ENCODE data around the gene FUOM. TPM values are rescaled to one million over a fixed set of nuclear protein-coding genes. Genes with fewer than 3 reads are reported as not detected.
A peak's percentile ranks its signal among the peaks of the same experiment; 100 is the strongest.

Gene FUOM
- total RNA-seq, 1 experiment from 2014 or later, result 41.8 TPM

DNA sequence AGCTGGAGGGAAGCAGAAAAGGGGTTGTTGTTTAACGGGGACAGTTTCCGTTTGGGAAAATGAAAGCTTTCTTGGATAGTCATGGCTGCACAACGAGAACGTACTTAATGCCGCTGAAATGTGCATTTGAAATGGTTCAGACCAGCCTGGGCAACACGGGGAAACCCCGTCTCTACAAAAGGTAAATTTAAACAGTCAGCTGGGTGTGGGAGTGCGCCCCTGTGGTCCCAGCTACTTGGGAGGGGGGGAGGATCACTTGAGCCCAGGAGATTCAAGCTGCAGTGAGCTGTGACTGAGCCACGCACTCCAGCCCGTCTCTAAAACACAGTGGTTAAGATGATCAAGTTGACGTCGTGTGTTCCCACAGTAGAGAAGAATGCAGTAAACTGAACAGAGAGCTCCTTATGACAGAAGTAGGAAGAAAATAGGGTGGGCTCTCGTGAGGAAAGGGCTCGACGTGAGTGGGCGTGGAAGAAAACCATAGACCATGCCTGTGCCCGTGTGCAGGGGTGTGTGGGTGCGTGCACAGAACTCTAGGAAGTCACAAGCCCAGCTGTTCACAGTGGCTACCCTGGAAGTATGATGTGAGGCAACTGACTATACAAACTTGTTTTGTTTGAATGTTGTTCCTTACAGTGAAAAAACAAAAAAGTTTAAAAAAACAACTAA is 4.1 kb upstream of the FUOM start:
- H3K9me3 ChIP-seq (ENCODE audit: control insufficient read depth, low read depth, low read length), result no peaks in the 10 kb centered on the region
- H3K4me2 ChIP-seq (ENCODE audit: insufficient read depth, insufficient read length, low read length), result no peak overlapping the region
- H4K91ac ChIP-seq (ENCODE audit: insufficient read length, low read depth, low read length), result no peak overlapping the region
- WGBS (ENCODE audit: extremely low coverage, insufficient read length, low lambda C conversion rate), result no CpG with 5 or more reads among the region's 18 CpGs
- H4K5ac ChIP-seq (ENCODE audit: insufficient read length, low read depth, low read length), result no peak overlapping the region
- H3K18ac ChIP-seq (ENCODE audit: insufficient read length, low read depth, low read length), result no peak overlapping the region
- H2BK12ac ChIP-seq (ENCODE audit: insufficient read length, low read depth, low read length), result no peak overlapping the region
- no peak overlapping the region for H2BK20ac ChIP-seq (ENCODE audit: low read depth, low read length, poor library complexity, severe bottlenecking)
- H3K79me1 ChIP-seq (ENCODE audit: insufficient read depth, low read depth, low read length, poor library complexity, severe bottlenecking), result no peaks in the 10 kb centered on the region
- H3K27me3 Mint-ChIP-seq (ENCODE audit: low read depth), result peaks cover 24% of the 10 kb centered on the region
- no peak overlapping the region for H2AFZ ChIP-seq (ENCODE audit: low read length)
- no peak overlapping the region for H2AK5ac ChIP-seq (ENCODE audit: insufficient read length, low read length)
- no peaks in the 10 kb centered on the region for H4K20me1 ChIP-seq (ENCODE audit: control insufficient read depth, insufficient read depth, insufficient read length)
- no peaks in the 10 kb centered on the region; the same call in 1 of the 2 replicates for H3K27me3 ChIP-seq (ENCODE audit: insufficient read depth, low read length)
- H3K56ac ChIP-seq (ENCODE audit: insufficient read length, low read depth, low read length), result no peak overlapping the region
- peaks cover 0 to 2% of the 10 kb centered on the region in 2 experiments; a peak in 1 of 4 replicates for H3K4me1 Mint-ChIP-seq
- no peak overlapping the region for H3T11ph ChIP-seq (ENCODE audit: low read length)
- H3K9me3 Mint-ChIP-seq, result no peaks in the 10 kb centered on the region
- H2BK15ac ChIP-seq (ENCODE audit: low read depth, low read length), result no peak overlapping the region
- no peak overlapping the region for H3K23ac ChIP-seq (ENCODE audit: insufficient read length, low read depth, low read length)
- no peak overlapping the region for H3K4ac ChIP-seq (ENCODE audit: low read depth, low read length)
- H3K14ac ChIP-seq (ENCODE audit: insufficient read depth, low read length), result no peak overlapping the region
- H3K9ac ChIP-seq (ENCODE audit: extremely low read depth, insufficient read length, low read length), result no peak overlapping the region
- H3K79me2 ChIP-seq (ENCODE audit: insufficient read depth, low read length), result no peaks in the 10 kb centered on the region
- TF ChIP-seq, protein P1, sequence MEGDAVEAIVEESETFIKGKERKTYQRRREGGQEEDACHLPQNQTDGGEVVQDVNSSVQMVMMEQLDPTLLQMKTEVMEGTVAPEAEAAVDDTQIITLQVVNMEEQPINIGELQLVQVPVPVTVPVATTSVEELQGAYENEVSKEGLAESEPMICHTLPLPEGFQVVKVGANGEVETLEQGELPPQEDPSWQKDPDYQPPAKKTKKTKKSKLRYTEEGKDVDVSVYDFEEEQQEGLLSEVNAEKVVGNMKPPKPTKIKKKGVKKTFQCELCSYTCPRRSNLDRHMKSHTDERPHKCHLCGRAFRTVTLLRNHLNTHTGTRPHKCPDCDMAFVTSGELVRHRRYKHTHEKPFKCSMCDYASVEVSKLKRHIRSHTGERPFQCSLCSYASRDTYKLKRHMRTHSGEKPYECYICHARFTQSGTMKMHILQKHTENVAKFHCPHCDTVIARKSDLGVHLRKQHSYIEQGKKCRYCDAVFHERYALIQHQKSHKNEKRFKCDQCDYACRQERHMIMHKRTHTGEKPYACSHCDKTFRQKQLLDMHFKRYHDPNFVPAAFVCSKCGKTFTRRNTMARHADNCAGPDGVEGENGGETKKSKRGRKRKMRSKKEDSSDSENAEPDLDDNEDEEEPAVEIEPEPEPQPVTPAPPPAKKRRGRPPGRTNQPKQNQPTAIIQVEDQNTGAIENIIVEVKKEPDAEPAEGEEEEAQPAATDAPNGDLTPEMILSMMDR (conservative IDR thresholded peaks at IDR 0.05), result no peak
- no peak overlapping the region; a peak in 1 of 5 replicates for H3K4me3 Mint-ChIP-seq
- H3K23me2 ChIP-seq (ENCODE audit: insufficient read length, low read depth, low read length, poor library complexity, severe bottlenecking), result no peaks in the 10 kb centered on the region
- peaks cover 25 to 48% (median 45%) of the 10 kb centered on the region in 3 experiments; a peak in 6 of 7 replicates for H3K36me3 Mint-ChIP-seq (ENCODE audit: insufficient read depth in 1 of 3, low read depth in 3 of 3)
- no peak overlapping the region for H2BK120ac ChIP-seq (ENCODE audit: low read depth, low read length, poor library complexity, severe bottlenecking)
- no peak for DNase-seq
- no peak overlapping the region for H4K8ac ChIP-seq (replicated peaks; ENCODE audit: insufficient read length, low read depth, low read length)
- H3K27ac ChIP-seq (ENCODE audit: insufficient read length, low read depth, low read length), result no peak overlapping the region
- H3K4me1 ChIP-seq (ENCODE audit: insufficient read depth, low read length), result no peaks in the 10 kb centered on the region
- no peak overlapping the region for H2BK5ac ChIP-seq (ENCODE audit: insufficient read length, low read length)
- H3K27ac Mint-ChIP-seq, result peak overlapping the region in 1 of 3 experiments; percentile 71; a peak in 2 of 7 replicates
